K562 (cell line): ENCODE data around the gene BFSP1. TPM values are rescaled to one million over a fixed set of nuclear protein-coding genes. Genes with fewer than 3 reads are reported as not detected.
A peak's percentile ranks its signal among the peaks of the same experiment; 100 is the strongest.

Experiments
- CEBPG ChIP-seq, 3 experiments: fragments of 200-800 bp in 1 of 3; sonication (Bioruptor generic) in 1 of 3; sonication (generic) in 1 of 3; formaldehyde crosslinking in 1 of 3; IDR thresholded peaks in 2 of 3; conservative IDR thresholded peaks in 1 of 3; 2 replicates each; pipeline versions ENCODE4 v1.6.1 to v1.8.0; 2016 to 2022; ENCODE audit warnings: missing compliant biosample characterization in 2 of 3, missing genetic modification characterization in 2 of 3, mild to moderate bottlenecking in 1 of 3, missing genetic modification reagents in 1 of 3
- ELF4 ChIP-seq: fragments of 450-650 bp; formaldehyde crosslinking; IDR thresholded peaks from 2 replicates; pipeline ENCODE4 v1.4.0; 2022; ENCODE audit warnings: missing genetic modification characterization
- MAZ ChIP-seq, 2 experiments: fragments of 450-650 bp in 1 of 2; sonication (generic) in 1 of 2; formaldehyde crosslinking; IDR thresholded peaks in 1 of 2; conservative IDR thresholded peaks in 1 of 2; 2 replicates each; pipeline versions ENCODE4 v1.4.0 to v1.5.0; 2020; ENCODE audit warnings: mild to moderate bottlenecking in 1 of 2, missing genetic modification reagents in 1 of 2
- PML ChIP-seq: IDR thresholded peaks from 2 replicates; pipeline ENCODE4 v1.6.1; 2012; ENCODE audit warnings: low read length, inconsistent platforms
- POU5F1 ChIP-seq: fragments of 150-350 bp; IDR thresholded peaks from 2 replicates; pipeline ENCODE4 v1.6.1; 2014; ENCODE audit warnings: borderline replicate concordance, low read length, low read depth, mild to moderate bottlenecking; ENCODE audit not compliant: partially characterized antibody
- SAFB2 ChIP-seq: fragments of 200-400 bp; formaldehyde crosslinking; IDR thresholded peaks from 2 replicates; pipeline ENCODE4 v1.6.1; 2018; ENCODE audit warnings: borderline replicate concordance, low read length, low read depth, moderate library complexity; ENCODE audit not compliant: severe bottlenecking
- ZBTB43 ChIP-seq: sonication (generic); formaldehyde crosslinking; IDR thresholded peaks from 2 replicates; pipeline ENCODE4 v1.8.0; 2023; ENCODE audit warnings: mild to moderate bottlenecking, missing genetic modification reagents
- ZKSCAN8 ChIP-seq: fragments of 200-800 bp; sonication (Bioruptor generic); IDR thresholded peaks from 2 replicates; pipeline ENCODE4 v1.6.1; 2016; ENCODE audit warnings: missing genetic modification characterization, missing compliant biosample characterization
- ZNF217 ChIP-seq: sonication (generic); formaldehyde crosslinking; IDR thresholded peaks from 2 replicates; pipeline ENCODE4 v1.8.0; 2022; ENCODE audit warnings: mild to moderate bottlenecking, missing genetic modification reagents
- ZNF561 ChIP-seq: fragments of 450-650 bp; formaldehyde crosslinking; conservative IDR thresholded peaks from 2 replicates; pipeline ENCODE4 v1.4.0; 2020; ENCODE audit warnings: mild to moderate bottlenecking, moderate library complexity
- ZNF586 ChIP-seq: fragments of 450-650 bp; formaldehyde crosslinking; conservative IDR thresholded peaks from 2 replicates; pipeline ENCODE4 v1.4.0; 2020; ENCODE audit warnings: mild to moderate bottlenecking, moderate library complexity
- polyA plus RNA-seq, 8 experiments: library from polyadenylated mRNA; depleted of rRNA in 4 of 8; stranded (reverse) in 5 of 8; unstranded in 3 of 8; fragments of >200 nt; fragmentation: Nextera tagmentation in 2 of 8; fragmentation: Illumina TruSeq in 1 of 8; extraction: Ambion mirVana in 2 of 8; extraction: Trizol in 1 of 8; gene quantifications; 2 replicates each; pipeline versions ENCODE4 v1.2.1 to v1.2.3, GENCODE V29; 2011 to 2014; ENCODE audit warnings: inconsistent platforms in 1 of 8, missing spikeins in 1 of 8
- total RNA-seq, 7 experiments: library from RNA; depleted of rRNA in 6 of 7; stranded (reverse); fragments of >200 nt in 6 of 7; fragmentation: Illumina TruSeq in 2 of 7; extraction: Trizol in 2 of 7; gene quantifications; 2 replicates each; pipeline versions ENCODE4 v1.2.1 to v1.2.3, GENCODE V29; 2011 to 2021; ENCODE audit warnings: low replicate concordance in 1 of 7
- TF ChIP-seq, protein P1 (sequence below): IDR thresholded peaks from 3 replicates; pipeline ENCODE4 v1.6.1; 2011; ENCODE audit warnings: borderline replicate concordance, mild to moderate bottlenecking, moderate library complexity; ENCODE audit not compliant: insufficient read length; ENCODE audit errors: extremely low read depth
- TF ChIP-seq, protein P2 (sequence below): fragments of 250-450 bp; sonication (Bioruptor Pico); IDR thresholded peaks from 2 replicates; pipeline ENCODE4 v1.5.0; 2020; ENCODE audit warnings: mild to moderate bottlenecking, borderline replicate concordance
- TF ChIP-seq, protein P3 (sequence below): IDR thresholded peaks from 2 replicates; pipeline ENCODE4 v1.6.1; 2011; ENCODE audit not compliant: insufficient read length; ENCODE audit errors: extremely low read depth
- TF ChIP-seq, protein P4 (sequence below): fragments of 250-450 bp; sonication (Bioruptor Pico); IDR thresholded peaks from 2 replicates; pipeline ENCODE4 v1.5.0; 2021; ENCODE audit warnings: mild to moderate bottlenecking, moderate library complexity

Gene BFSP1
- total and polyA plus RNA-seq, 9 of the 15 experiments (the other 6 are each of a cell fraction or from before 2014, with no cell fraction given): 0.09 to 0.86 (median 0.40) TPM

DNA sequence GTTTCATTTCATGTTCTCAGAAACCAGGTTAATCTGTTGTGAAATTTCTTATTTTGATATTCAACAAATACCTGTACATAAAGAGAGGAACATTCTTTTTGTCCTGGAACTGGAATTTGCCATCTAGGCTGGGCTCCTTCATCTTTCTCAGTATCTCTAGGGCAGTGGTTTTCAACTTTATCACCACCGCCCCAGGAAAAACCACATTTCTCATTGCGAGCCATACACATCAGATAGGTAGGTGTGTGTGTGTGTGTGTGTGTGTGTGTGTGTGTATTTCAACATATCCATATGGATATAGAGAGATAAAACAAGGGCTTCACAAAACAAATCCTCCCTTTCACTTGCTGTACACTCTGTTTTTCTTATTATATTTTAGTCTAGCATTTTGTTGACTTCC is 24.1 kb downstream of the BFSP1 start (continued):
- TF ChIP-seq, protein P1, sequence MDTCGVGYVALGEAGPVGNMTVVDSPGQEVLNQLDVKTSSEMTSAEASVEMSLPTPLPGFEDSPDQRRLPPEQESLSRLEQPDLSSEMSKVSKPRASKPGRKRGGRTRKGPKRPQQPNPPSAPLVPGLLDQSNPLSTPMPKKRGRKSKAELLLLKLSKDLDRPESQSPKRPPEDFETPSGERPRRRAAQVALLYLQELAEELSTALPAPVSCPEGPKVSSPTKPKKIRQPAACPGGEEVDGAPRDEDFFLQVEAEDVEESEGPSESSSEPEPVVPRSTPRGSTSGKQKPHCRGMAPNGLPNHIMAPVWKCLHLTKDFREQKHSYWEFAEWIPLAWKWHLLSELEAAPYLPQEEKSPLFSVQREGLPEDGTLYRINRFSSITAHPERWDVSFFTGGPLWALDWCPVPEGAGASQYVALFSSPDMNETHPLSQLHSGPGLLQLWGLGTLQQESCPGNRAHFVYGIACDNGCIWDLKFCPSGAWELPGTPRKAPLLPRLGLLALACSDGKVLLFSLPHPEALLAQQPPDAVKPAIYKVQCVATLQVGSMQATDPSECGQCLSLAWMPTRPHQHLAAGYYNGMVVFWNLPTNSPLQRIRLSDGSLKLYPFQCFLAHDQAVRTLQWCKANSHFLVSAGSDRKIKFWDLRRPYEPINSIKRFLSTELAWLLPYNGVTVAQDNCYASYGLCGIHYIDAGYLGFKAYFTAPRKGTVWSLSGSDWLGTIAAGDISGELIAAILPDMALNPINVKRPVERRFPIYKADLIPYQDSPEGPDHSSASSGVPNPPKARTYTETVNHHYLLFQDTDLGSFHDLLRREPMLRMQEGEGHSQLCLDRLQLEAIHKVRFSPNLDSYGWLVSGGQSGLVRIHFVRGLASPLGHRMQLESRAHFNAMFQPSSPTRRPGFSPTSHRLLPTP: no peak
- no peak for TF ChIP-seq POU5F1
- TF ChIP-seq, protein P2, sequence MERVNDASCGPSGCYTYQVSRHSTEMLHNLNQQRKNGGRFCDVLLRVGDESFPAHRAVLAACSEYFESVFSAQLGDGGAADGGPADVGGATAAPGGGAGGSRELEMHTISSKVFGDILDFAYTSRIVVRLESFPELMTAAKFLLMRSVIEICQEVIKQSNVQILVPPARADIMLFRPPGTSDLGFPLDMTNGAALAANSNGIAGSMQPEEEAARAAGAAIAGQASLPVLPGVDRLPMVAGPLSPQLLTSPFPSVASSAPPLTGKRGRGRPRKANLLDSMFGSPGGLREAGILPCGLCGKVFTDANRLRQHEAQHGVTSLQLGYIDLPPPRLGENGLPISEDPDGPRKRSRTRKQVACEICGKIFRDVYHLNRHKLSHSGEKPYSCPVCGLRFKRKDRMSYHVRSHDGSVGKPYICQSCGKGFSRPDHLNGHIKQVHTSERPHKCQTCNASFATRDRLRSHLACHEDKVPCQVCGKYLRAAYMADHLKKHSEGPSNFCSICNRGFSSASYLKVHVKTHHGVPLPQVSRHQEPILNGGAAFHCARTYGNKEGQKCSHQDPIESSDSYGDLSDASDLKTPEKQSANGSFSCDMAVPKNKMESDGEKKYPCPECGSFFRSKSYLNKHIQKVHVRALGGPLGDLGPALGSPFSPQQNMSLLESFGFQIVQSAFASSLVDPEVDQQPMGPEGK (CRISPR knock-in tag): no peak
- TF ChIP-seq, protein P3, sequence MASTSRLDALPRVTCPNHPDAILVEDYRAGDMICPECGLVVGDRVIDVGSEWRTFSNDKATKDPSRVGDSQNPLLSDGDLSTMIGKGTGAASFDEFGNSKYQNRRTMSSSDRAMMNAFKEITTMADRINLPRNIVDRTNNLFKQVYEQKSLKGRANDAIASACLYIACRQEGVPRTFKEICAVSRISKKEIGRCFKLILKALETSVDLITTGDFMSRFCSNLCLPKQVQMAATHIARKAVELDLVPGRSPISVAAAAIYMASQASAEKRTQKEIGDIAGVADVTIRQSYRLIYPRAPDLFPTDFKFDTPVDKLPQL: no peak
- TF ChIP-seq ZKSCAN8 (CRISPR knock-in tag): no peak
- TF ChIP-seq ZNF561 (CRISPR knock-in tag): no peak
- no peak for TF ChIP-seq MAZ (CRISPR knock-in tag; conservative IDR thresholded peaks at IDR 0.05 in 1 of 2, IDR thresholded peaks at IDR 0.05 in 1 of 2)
- TF ChIP-seq, protein P4, sequence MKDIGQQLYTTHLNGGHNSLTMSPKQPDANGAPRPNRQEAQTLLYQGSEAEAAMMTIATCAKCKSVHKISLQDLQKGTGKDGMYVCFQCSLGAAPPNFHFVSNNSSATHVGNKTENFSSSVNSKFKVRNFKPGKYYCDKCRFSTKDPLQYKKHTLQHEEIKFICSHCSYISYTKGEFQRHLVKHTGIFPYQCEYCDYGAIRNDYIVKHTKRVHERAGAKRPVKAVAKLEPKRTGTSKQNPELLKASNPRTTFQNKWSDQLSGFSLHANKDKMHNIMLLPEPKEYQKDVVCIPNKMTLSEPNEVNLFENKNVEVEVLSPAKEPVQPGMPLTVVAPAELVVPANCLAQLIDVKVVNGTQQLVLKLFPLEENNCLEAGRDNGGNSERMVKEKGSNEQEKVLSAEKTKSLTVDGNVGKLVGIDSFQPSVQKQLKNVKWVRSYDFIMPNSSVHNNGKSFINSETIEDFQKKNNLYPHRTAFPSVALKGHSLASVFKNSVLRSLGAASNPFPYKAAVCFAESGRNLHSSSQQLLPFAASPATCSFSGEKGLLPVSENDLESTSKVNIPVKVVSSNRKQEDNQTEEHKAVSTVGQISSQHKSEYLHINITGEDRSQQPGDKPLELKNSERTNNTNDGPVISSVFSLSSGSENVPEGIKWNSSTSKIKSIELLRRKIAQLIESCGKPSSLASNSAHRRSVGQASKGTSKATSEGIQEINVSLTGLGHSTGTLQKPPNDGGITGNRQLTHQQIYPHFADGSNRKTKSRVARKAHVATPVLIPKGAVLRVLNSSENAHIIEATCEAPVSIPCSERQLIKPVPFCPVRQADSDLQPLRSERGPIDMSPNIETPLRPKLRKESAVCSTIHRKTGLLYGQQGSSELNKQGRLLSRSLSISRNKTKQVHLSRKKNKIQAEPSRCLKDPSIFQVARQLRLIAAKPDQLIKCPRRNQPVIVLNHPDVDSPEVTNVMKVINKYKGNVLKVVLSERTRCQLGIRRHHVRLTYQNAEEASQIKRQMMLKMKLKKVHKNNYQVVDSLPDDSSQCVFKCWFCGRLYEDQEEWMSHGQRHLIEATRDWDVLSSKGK (CRISPR knock-in tag): no peak
- TF ChIP-seq ZBTB43 (CRISPR knock-in tag): no peak
- TF ChIP-seq PML: 0 out of 2 replicates have a peak, but pooled peaks have one; percentile 35
- TF ChIP-seq SAFB2: no peak
- no peak for TF ChIP-seq ZNF586 (CRISPR knock-in tag)
- TF ChIP-seq CEBPG (CRISPR knock-in tag; IDR thresholded peaks at IDR 0.05): no peak
- TF ChIP-seq CEBPG (tag; conservative IDR thresholded peaks at IDR 0.05 in 1 of 2, IDR thresholded peaks at IDR 0.05 in 1 of 2): peak in 1 of 2 experiments; percentile 53; a peak in 1 of 4 replicates
- no peak for TF ChIP-seq ZNF217
- TF ChIP-seq ELF4: peak; percentile 80; the same call in 1 of the 2 replicates
